Natural killer cell (primary cell): ENCODE measurements around the gene DSG2. TPM values are rescaled to one million over a fixed set of nuclear protein-coding genes. Genes with fewer than 3 reads are reported as not detected.
A peak's percentile ranks its signal among the peaks of the same experiment; 100 is the strongest.

Source experiments
- ATAC-seq, 3 donors: fragments of 150-1000 bp in 2 of 3; fragments of 200-7000 bp in 1 of 3; cut with Tn5 transposase; 1 replicate in 1 of 3; 2 replicates in 2 of 3; pipeline ENCODE4 v1.10.0; 2021; ENCODE audit warnings: mild to moderate bottlenecking in 2 of 3, moderate library complexity in 2 of 3
- DNase-seq, 2 donors: peaks; one replicate each; pipeline versions ENCODE4 v3.0.0 to v3.0.0-alpha.2; 2013 to 2021; ENCODE audit warnings: mixed read lengths in 1 of 2
- H3K27ac ChIP-seq: one replicate; pipeline ENCODE4 v1.5.1; 2013; ENCODE audit warnings: mild to moderate bottlenecking, low read length
- H3K27me3 ChIP-seq: one replicate; pipeline ENCODE4 v1.6.1; 2013; ENCODE audit warnings: low read length; ENCODE audit not compliant: control insufficient read depth, insufficient read depth
- H3K36me3 ChIP-seq: one replicate; pipeline ENCODE4 v1.6.1; 2013; ENCODE audit warnings: low read length; ENCODE audit not compliant: control insufficient read depth, insufficient read depth
- H3K4me1 ChIP-seq: one replicate; pipeline ENCODE4 v1.6.1; 2013; ENCODE audit warnings: low read length; ENCODE audit not compliant: control insufficient read depth, insufficient read depth
- H3K4me3 ChIP-seq: one replicate; pipeline ENCODE4 v1.5.1; 2013; ENCODE audit warnings: low read length
- H3K9me3 ChIP-seq: one replicate; pipeline ENCODE4 v1.6.1; 2013; ENCODE audit warnings: low read length; ENCODE audit not compliant: control insufficient read depth, insufficient read depth
- H3K27ac Mint-ChIP-seq, 2 donors: one replicate each; pipeline ENCODE4 v1.8.0; 2022; ENCODE audit warnings: mild to moderate bottlenecking in 2 of 2, mixed read lengths in 2 of 2, moderate library complexity in 1 of 2
- H3K27me3 Mint-ChIP-seq, 2 donors: one replicate each; pipeline ENCODE4 v1.8.0; 2022; ENCODE audit warnings: low read depth in 2 of 2, mixed read lengths in 2 of 2
- H3K36me3 Mint-ChIP-seq: one replicate; pipeline ENCODE4 v1.8.0; 2022; ENCODE audit warnings: mixed read lengths
- H3K4me1 Mint-ChIP-seq, 2 donors: one replicate each; pipeline ENCODE4 v1.8.0; 2022; ENCODE audit warnings: mixed read lengths in 2 of 2
- H3K4me3 Mint-ChIP-seq: one replicate; pipeline ENCODE4 v1.8.0; 2022; ENCODE audit warnings: mild to moderate bottlenecking, moderate library complexity, mixed read lengths
- H3K9me3 Mint-ChIP-seq, 2 donors: one replicate each; pipeline ENCODE4 v1.8.0; 2022; ENCODE audit warnings: mixed read lengths in 2 of 2
- WGBS: methylation state at CpG from one replicate; pipeline ENCODE4 v1.1.7; 2013; ENCODE audit warnings: missing lambda C conversion rate; ENCODE audit not compliant: insufficient coverage; 5-methylcytosine and 5-hydroxymethylcytosine counted together
- intact Hi-C: fragments of 100-400 bp; cut with micrococcal nuclease; formaldehyde crosslinking; loops from one replicate; pipeline ENCODE4 v1.14.2; 2022
- total RNA-seq, 4 donors: library from RNA; stranded (reverse); fragments of 120-200 nt in 1 of 4; gene quantifications; one replicate each; pipeline versions ENCODE4 v1.2.3 to v1.2.4, GENCODE V29; 2013 to 2022
- TF ChIP-seq, protein P1 (sequence below): fragments of 200-600 bp; IDR thresholded peaks from one replicate; pipeline ENCODE4 v1.8.0; 2022; ENCODE audit warnings: antibody characterized with exemption

Gene DSG2
- total RNA-seq, 3 donors from 2014 or later (not counting 1 experiment from before 2014, with no cell fraction given): 0.05 to 0.53 TPM; not detected in 1

DNA sequence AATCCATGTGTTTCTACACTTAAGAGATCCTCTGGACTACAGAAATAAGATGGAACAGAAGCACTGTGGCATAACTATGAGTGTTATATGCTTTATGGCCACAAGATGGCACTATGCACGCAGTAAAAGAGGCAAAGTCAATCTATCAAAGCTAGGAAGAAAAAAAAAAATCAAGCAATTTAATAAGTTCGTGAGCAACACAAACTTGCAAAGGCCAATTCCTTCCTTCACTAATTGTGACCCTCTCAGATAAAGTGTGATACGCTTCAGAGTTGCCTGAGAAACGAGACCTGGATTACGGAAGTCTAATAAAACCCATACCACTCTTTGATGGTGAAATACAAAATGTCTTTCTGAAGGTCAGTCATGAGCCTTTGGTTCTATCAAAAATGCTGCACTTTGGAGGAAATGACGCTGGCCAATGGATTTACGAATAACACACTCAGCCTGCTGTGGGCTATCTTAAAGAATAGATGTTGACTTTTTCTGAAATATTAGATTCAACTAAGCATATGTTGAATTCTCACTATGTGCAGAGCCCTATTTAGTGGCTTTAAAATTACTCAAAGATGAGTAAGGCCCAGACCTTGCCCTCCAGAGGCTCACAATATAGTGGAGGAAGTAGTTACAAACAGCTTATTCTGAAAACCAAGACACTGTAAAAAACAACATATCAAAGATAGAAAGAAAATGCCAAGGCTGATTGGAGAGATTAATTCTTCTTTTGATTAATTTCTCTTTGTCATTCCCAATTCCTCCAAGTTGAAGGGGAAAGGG, 58.2 kb downstream of the DSG2 start:
- DNase-seq: peak in 1 of 2 donors; percentile 77
- WGBS: 25% methylated on average over 7 of the region's 7 CpGs
- Histone ChIP-seq H3K27me3 (no peaks in the 10 kb centered on the region), H3K36me3 (no peaks in the 10 kb centered on the region), H3K4me3 (no peak overlapping the region), H3K9me3 (no peaks in the 10 kb centered on the region), H3K4me1 (no peaks in the 10 kb centered on the region), H3K27ac (no peak overlapping the region)
- Mint-ChIP-seq H3K27me3 (peaks cover 18 to 37% of the 10 kb centered on the region in 2 donors), H3K4me1 (peaks cover 0 to 6% of the 10 kb centered on the region in 2 donors), H3K4me3 (no peak overlapping the region), H3K9me3 (no peaks in the 10 kb centered on the region), H3K36me3 (no peaks in the 10 kb centered on the region), H3K27ac (no peak overlapping the region)
- ATAC-seq: peak; percentile 77 to 89 (median 86)
- TF ChIP-seq, protein P1, sequence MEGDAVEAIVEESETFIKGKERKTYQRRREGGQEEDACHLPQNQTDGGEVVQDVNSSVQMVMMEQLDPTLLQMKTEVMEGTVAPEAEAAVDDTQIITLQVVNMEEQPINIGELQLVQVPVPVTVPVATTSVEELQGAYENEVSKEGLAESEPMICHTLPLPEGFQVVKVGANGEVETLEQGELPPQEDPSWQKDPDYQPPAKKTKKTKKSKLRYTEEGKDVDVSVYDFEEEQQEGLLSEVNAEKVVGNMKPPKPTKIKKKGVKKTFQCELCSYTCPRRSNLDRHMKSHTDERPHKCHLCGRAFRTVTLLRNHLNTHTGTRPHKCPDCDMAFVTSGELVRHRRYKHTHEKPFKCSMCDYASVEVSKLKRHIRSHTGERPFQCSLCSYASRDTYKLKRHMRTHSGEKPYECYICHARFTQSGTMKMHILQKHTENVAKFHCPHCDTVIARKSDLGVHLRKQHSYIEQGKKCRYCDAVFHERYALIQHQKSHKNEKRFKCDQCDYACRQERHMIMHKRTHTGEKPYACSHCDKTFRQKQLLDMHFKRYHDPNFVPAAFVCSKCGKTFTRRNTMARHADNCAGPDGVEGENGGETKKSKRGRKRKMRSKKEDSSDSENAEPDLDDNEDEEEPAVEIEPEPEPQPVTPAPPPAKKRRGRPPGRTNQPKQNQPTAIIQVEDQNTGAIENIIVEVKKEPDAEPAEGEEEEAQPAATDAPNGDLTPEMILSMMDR: peak; percentile 96
- intact Hi-C loops: loop anchor here (1.0 to 5.0 kb wide), 3 partner anchors 166 to 421 kb away; no protein-coding TSS in a partner anchor

DNA sequence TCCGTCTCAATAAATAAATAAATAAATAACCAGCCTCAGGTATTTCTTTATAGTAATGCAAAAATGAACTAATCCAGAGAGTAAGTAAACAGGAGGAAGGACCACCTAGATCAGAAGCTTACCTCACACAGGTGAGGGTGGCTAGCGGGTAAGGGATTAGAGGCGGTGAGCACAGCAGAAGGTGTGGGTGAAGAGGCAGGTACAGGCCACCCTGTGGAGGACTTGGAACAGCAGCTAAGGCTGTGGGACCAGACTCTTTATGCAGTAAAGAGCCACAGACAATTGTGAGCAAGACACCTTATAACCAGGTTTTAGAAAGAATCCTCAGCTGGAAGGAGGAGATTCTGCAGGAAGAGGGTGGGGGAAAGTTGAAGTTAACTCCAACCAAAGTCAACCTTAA, 59.5 kb downstream of the DSG2 start:
- ATAC-seq (no peak), DNase-seq (no peak)
- Mint-ChIP-seq H3K27me3 (peaks cover 18 to 37% of the 10 kb centered on the region in 2 donors), H3K9me3 (no peaks in the 10 kb centered on the region), H3K4me3 (no peak overlapping the region), H3K27ac (no peak overlapping the region), H3K36me3 (no peaks in the 10 kb centered on the region), H3K4me1 (peaks cover 0 to 6% of the 10 kb centered on the region in 2 donors)
- H3K9me3 ChIP-seq: no peaks in the 10 kb centered on the region
- no peaks in the 10 kb centered on the region for H3K4me1 ChIP-seq
- H3K4me3 ChIP-seq: no peak overlapping the region
- TF ChIP-seq, protein P1: no peak
- H3K36me3 ChIP-seq: no peaks in the 10 kb centered on the region
- intact Hi-C loops: loop anchor here (5.0 kb wide), 1 partner anchor 420 kb away; no protein-coding TSS in a partner anchor
- H3K27me3 ChIP-seq: no peaks in the 10 kb centered on the region
- WGBS: 90% methylated on average over 2 of the region's 3 CpGs
- H3K27ac ChIP-seq: no peak overlapping the region

DNA sequence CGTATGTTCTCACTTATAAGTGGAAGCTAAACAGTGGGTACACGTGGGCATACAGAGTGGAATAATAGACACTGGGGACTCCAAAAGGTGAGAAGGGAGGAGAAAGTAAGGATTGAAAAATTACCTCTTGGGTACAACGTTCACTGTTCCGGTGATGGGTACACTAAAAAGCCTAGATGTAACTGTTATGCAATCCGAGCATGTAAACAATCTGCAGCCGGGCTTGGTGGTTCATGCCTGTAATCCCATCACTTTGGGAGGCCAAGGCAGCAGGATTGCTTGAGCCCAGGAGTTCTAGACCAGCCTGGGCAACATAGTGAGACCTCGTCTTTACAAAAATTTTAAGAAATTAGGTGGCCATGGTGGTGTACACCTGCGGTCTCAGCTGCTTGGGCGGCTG, 60.6 kb downstream of the DSG2 start:
- Mint-ChIP-seq H3K4me1 (peaks cover 0 to 6% of the 10 kb centered on the region in 2 donors), H3K9me3 (no peaks in the 10 kb centered on the region), H3K36me3 (no peaks in the 10 kb centered on the region), H3K27me3 (peaks cover 18 to 28% of the 10 kb centered on the region in 2 donors), H3K27ac (no peak overlapping the region), H3K4me3 (no peak overlapping the region)
- no peaks in the 10 kb centered on the region for H3K27me3 ChIP-seq
- no peak overlapping the region for H3K4me3 ChIP-seq
- ATAC-seq: no peak
- H3K36me3 ChIP-seq: no peaks in the 10 kb centered on the region
- 78% methylated on average over 8 of the region's 9 CpGs for WGBS
- H3K9me3 ChIP-seq: no peaks in the 10 kb centered on the region
- TF ChIP-seq, protein P1: no peak
- intact Hi-C loops: loop anchor here (5.0 kb wide), 1 partner anchor 419 kb away; no protein-coding TSS in a partner anchor
- no peaks in the 10 kb centered on the region for H3K4me1 ChIP-seq
- H3K27ac ChIP-seq: no peak overlapping the region
- no peak for DNase-seq
